Lung (tissue), 12 donors: ENCODE data around the gene GALC. TPM values are rescaled to one million over a fixed set of nuclear protein-coding genes. Genes with fewer than 3 reads are reported as not detected.
A peak's percentile ranks its signal among the peaks of the same experiment; 100 is the strongest.

Source experiments
- ATAC-seq: fragments of 200-7000 bp; cut with Tn5 transposase; one replicate; pipeline ENCODE4 v1.9.1; 2020; ENCODE audit warnings: moderate number of reproducible peaks; ENCODE audit not compliant: insufficient read depth, low FRiP score
- DNase-seq, 3 donors: peaks; one replicate each; pipeline ENCODE4 v3.0.0-alpha.2; 2013 to 2017
- H3K27ac ChIP-seq, 2 donors: one replicate each; pipeline ENCODE4 v1.5.1; 2013; ENCODE audit warnings: mild to moderate bottlenecking in 2 of 2, moderate library complexity in 2 of 2, control low read depth in 1 of 2, inconsistent platforms in 1 of 2, low read depth in 1 of 2, low read length in 1 of 2
- H3K27me3 ChIP-seq, 3 donors: one replicate each; pipeline ENCODE4 v1.5.1; 2013; ENCODE audit warnings: low read length in 2 of 3; ENCODE audit not compliant: control insufficient read depth in 3 of 3, insufficient read depth in 3 of 3
- H3K36me3 ChIP-seq, 4 donors: one replicate each; pipeline ENCODE4 v1.5.1; 2013; ENCODE audit warnings: low read length in 4 of 4, mild to moderate bottlenecking in 1 of 4, moderate library complexity in 1 of 4; ENCODE audit not compliant: control insufficient read depth in 4 of 4, insufficient read depth in 4 of 4
- H3K4me1 ChIP-seq, 5 donors: one replicate each; pipeline ENCODE4 v1.5.1; 2013; ENCODE audit warnings: low read length in 5 of 5, mild to moderate bottlenecking in 2 of 5, moderate library complexity in 1 of 5; ENCODE audit not compliant: control insufficient read depth in 5 of 5, insufficient read depth in 5 of 5
- H3K4me3 ChIP-seq: one replicate; pipeline ENCODE4 v1.5.1; 2013; ENCODE audit warnings: mild to moderate bottlenecking, control low read depth, moderate library complexity
- H3K9ac ChIP-seq, 2 donors: one replicate each; pipeline ENCODE4 v1.5.1; 2013; ENCODE audit warnings: low read length in 2 of 2, control low read depth in 1 of 2; ENCODE audit not compliant: insufficient read depth in 1 of 2
- H3K9me3 ChIP-seq, 4 donors: one replicate each; pipeline ENCODE4 v1.5.1; 2013; ENCODE audit warnings: low read length in 3 of 4, mild to moderate bottlenecking in 1 of 4, moderate library complexity in 1 of 4; ENCODE audit not compliant: control insufficient read depth in 4 of 4, insufficient read depth in 3 of 4
- WGBS, 2 donors: extraction: QIAGEN DNeasy Blood & Tissue Kit; methylation state at CpG; one replicate each; pipeline ENCODE4 v1.1.7; 2013; 5-methylcytosine and 5-hydroxymethylcytosine counted together
- polyA plus RNA-seq, 2 donors: library from polyadenylated mRNA; stranded (reverse); fragments of 200-250 nt; gene quantifications; one replicate each; pipeline ENCODE4 v1.2.1, GENCODE V29; 2013
- total RNA-seq, 2 donors: library from RNA; depleted of rRNA in 1 of 2; stranded (reverse); fragments of >200 nt in 1 of 2; gene quantifications; one replicate each; pipeline ENCODE4 v1.2.1, GENCODE V29; 2014 to 2021
- TF ChIP-seq, protein P1 (sequence below): IDR thresholded peaks from 2 replicates; pipeline ENCODE4 v1.5.1; 2012; ENCODE audit warnings: mild to moderate bottlenecking; ENCODE audit errors: control extremely low read depth, extremely low read depth
- donor health status: control.
- donor health status: control.
- donor health status: Bipolar disorder and iron deficiency.
- donor health status: healthy.
- donor health status: DM: yes; HTN: yes; CAD: no.

Gene GALC
- total and polyA plus RNA-seq, 4 donors = 10.0 to 51.1 (median 33.5) TPM

DNA sequence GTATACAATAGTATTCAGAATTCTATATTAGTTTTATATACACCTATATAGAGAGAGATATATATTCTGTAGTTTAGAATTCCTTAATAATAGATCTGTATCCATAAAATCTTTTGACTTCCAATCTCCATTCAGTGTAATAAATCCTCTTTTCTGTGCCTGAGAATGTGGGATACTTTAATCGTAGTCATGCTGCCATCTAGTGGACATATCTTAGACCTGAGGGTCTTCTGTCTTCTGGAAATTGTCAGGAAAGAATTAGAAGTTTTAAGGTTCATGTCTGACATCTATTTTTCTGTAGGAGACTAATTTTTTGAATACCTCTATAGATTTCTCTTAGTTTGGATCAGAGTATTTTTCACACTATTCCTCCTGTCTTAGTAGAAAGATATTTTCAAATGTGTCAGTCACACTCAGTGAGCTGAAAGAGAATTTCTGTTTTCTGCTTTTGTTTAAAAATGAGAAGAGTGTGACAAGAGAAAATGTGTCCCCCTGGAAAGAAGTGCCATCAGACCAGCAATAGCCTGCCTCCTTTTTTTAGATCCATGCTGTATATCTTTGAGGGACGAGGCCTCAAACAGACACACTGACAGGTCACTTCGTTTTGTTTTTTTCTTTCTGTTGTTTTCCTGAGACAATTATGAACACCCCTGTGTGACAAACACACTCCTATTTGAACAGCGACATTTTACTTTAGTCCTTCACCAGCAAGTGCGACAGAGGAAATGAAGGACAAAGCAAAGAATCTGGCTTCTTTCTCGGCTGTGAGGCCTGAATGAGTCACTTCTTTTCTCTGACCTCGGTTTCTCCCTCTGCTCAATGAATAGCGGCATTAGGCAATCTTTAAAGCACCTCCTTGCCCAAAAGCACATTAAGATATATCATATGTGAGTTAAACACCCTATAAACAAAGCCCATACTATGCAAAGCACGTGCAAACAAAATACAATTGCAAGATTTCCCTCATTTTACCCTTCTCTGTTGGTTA, 96.3 kb downstream of the GALC start:
- H3K27me3 ChIP-seq = peaks cover 0 to 4% (median 2%) of the 10 kb centered on the region in 3 donors
- no peak overlapping the region for H3K27ac ChIP-seq
- H3K9me3 ChIP-seq = no peaks in the 10 kb centered on the region
- no peaks in the 10 kb centered on the region for H3K36me3 ChIP-seq
- no peak overlapping the region for H3K4me3 ChIP-seq
- 49 to 52% methylated on average over 9 of the region's 9 CpGs for WGBS, 2 donors
- ATAC-seq = peak; percentile 66
- no peak overlapping the region for H3K9ac ChIP-seq
- peaks cover 0 to 5% (median 0%) of the 10 kb centered on the region in 5 donors for H3K4me1 ChIP-seq
- TF ChIP-seq, protein P1, sequence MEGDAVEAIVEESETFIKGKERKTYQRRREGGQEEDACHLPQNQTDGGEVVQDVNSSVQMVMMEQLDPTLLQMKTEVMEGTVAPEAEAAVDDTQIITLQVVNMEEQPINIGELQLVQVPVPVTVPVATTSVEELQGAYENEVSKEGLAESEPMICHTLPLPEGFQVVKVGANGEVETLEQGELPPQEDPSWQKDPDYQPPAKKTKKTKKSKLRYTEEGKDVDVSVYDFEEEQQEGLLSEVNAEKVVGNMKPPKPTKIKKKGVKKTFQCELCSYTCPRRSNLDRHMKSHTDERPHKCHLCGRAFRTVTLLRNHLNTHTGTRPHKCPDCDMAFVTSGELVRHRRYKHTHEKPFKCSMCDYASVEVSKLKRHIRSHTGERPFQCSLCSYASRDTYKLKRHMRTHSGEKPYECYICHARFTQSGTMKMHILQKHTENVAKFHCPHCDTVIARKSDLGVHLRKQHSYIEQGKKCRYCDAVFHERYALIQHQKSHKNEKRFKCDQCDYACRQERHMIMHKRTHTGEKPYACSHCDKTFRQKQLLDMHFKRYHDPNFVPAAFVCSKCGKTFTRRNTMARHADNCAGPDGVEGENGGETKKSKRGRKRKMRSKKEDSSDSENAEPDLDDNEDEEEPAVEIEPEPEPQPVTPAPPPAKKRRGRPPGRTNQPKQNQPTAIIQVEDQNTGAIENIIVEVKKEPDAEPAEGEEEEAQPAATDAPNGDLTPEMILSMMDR = no peak
- DNase-seq = peak in 2 of 3 donors; percentile 72 to 83

DNA sequence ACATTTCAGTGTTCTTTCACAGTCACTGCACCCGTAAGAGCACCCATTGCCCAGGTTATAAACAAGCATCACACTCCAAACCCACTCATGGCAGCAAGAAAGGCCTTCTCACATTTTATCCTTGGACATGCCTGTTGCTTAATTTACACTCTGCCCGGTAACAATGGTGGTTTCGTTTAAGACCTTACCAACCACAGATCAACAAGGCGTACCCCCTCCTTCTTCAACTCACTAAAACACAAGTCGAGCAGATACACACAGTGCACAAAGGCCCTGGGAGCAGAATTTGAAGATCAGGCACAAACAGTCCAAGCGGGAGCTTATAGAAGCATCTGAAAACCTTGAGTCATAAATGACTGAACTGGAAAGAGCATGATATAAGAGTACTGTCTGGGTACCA, 98.1 kb downstream of the GALC start:
- TF ChIP-seq, protein P1 = no peak
- H3K4me3 ChIP-seq = no peak overlapping the region
- no peaks in the 10 kb centered on the region for H3K9me3 ChIP-seq
- H3K27me3 ChIP-seq = peaks cover 0 to 4% (median 2%) of the 10 kb centered on the region in 3 donors
- no peak overlapping the region for H3K27ac ChIP-seq
- ATAC-seq (no peak), DNase-seq (no peak)
- WGBS, 2 donors = 65 to 77% methylated on average over 6 of the region's 6 CpGs
- peaks cover 0 to 5% (median 0%) of the 10 kb centered on the region in 5 donors for H3K4me1 ChIP-seq
- no peaks in the 10 kb centered on the region for H3K36me3 ChIP-seq
- no peak overlapping the region for H3K9ac ChIP-seq

DNA sequence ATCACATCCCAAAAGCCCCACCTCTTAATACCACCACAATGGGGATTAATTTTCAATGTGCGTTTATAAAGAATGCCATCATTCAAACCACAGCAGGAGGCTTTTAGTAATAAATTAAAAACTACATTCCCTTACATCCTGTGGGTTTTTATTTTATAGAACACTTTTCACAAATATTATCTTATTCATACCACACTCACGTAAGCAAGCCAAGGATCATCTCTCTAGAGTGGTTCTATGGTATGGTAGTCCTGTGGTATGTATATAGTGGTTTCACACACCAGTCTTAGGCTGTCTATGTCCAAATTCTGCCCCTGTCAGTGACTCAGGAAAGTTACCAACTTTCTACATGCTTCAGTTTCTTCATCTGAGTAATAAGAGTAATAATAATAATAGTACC, 100.2 kb downstream of the GALC start:
- Histone ChIP-seq H3K27ac (no peak overlapping the region), H3K27me3 (peaks cover 0 to 2% (median under 1%) of the 10 kb centered on the region in 3 donors), H3K4me3 (no peak overlapping the region), H3K9ac (no peak overlapping the region), H3K4me1 (peaks cover 0 to 9% (median 0%) of the 10 kb centered on the region in 5 donors), H3K36me3 (no peaks in the 10 kb centered on the region), H3K9me3 (peaks cover 0 to 2% (median 0%) of the 10 kb centered on the region in 4 donors)
- TF ChIP-seq, protein P1 = no peak
- no peak for ATAC-seq
- DNase-seq = no peak
- 82 to 84% methylated on average over 2 of the region's 2 CpGs for WGBS, 2 donors
